GM12874 (cell line): ENCODE data around the gene PRKCA.

Experiments
- TF ChIP-seq, protein P1 (sequence below): IDR thresholded peaks from 2 replicates; pipeline ENCODE4 v1.5.1; 2011; ENCODE audit warnings: low read depth, mild to moderate bottlenecking, control low read depth, low read length, moderate library complexity; ENCODE audit not compliant: insufficient read depth

PRKCA gene

GRCh38 chr17:66837885-66838665 lies 535.7 kb downstream of the PRKCA start:
- TF ChIP-seq, protein P1, sequence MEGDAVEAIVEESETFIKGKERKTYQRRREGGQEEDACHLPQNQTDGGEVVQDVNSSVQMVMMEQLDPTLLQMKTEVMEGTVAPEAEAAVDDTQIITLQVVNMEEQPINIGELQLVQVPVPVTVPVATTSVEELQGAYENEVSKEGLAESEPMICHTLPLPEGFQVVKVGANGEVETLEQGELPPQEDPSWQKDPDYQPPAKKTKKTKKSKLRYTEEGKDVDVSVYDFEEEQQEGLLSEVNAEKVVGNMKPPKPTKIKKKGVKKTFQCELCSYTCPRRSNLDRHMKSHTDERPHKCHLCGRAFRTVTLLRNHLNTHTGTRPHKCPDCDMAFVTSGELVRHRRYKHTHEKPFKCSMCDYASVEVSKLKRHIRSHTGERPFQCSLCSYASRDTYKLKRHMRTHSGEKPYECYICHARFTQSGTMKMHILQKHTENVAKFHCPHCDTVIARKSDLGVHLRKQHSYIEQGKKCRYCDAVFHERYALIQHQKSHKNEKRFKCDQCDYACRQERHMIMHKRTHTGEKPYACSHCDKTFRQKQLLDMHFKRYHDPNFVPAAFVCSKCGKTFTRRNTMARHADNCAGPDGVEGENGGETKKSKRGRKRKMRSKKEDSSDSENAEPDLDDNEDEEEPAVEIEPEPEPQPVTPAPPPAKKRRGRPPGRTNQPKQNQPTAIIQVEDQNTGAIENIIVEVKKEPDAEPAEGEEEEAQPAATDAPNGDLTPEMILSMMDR: no peak

- TF ChIP-seq, protein P1: no peak
Measured at GRCh38 chr17:66839616-66840015, 537.2 kb downstream of the PRKCA start.

GRCh38 chr17:66840061-66840460 lies 537.6 kb downstream of the PRKCA start:
- TF ChIP-seq, protein P1: no peak

GRCh38 chr17:66841328-66841727 lies 538.9 kb downstream of the PRKCA start:
- TF ChIP-seq, protein P1: no peak

GRCh38 chr17:66841744-66842143 lies 539.3 kb downstream of the PRKCA start:
- TF ChIP-seq, protein P1: no peak

GRCh38 chr17:66842505-66842904 lies 540.1 kb downstream of the PRKCA start:
- TF ChIP-seq, protein P1: no peak

GRCh38 chr17:66842959-66843358 lies 540.5 kb downstream of the PRKCA start:
- TF ChIP-seq, protein P1: no peak
